GM12892 (cell line): ENCODE data around the gene IL21R.

Source experiments
- DNase-seq: peaks from one replicate; pipeline ENCODE4 v3.0.0; 2011; ENCODE audit not compliant: insufficient read length
- FAIRE-seq: peaks from 2 replicates; lab custom pipeline; 2011; peaks lifted over from hg19 to GRCh38; lab: Jason Lieb, UNC
- POLR2A ChIP-seq: IDR thresholded peaks from 2 replicates; pipeline ENCODE4 v1.6.1; 2011; ENCODE audit warnings: low read depth, low read length, control low read depth
- POLR2AphosphoS5 ChIP-seq: IDR thresholded peaks from 2 replicates; pipeline ENCODE4 v1.6.1; 2011; ENCODE audit warnings: low read depth, low read length, control low read depth
- TAF1 ChIP-seq: IDR thresholded peaks from 2 replicates; pipeline ENCODE4 v1.6.1; 2011; ENCODE audit warnings: low read depth, mild to moderate bottlenecking, control low read depth, low read length, borderline replicate concordance

IL21R gene

GRCh38 chr16:27470567-27471431, 68.8 kb downstream of the IL21R start:
- FAIRE-seq (no peak), DNase-seq (no peak)
- TF ChIP-seq POLR2A (no peak), POLR2AphosphoS5 (no peak), TAF1 (no peak)

- TF ChIP-seq TAF1 (no peak), POLR2AphosphoS5 (no peak), POLR2A (no peak)
- FAIRE-seq (no peak), DNase-seq (no peak)
Observed at GRCh38 chr16:27471661-27472060, 69.7 kb downstream of the IL21R start.

- DNase-seq: no peak
- no peak for TF ChIP-seq POLR2A
- no peak for TF ChIP-seq POLR2AphosphoS5
- no peak for TF ChIP-seq TAF1
- no peak for FAIRE-seq
Observed at GRCh38 chr16:27472091-27473020, 70.4 kb downstream of the IL21R start.

GRCh38 chr16:27473101-27473900, 71.3 kb downstream of the IL21R start:
- DNase-seq: no peak
- no peak for FAIRE-seq
- TF ChIP-seq TAF1 (no peak), POLR2AphosphoS5 (no peak), POLR2A (no peak)

- DNase-seq: no peak
- FAIRE-seq: no peak
- TF ChIP-seq POLR2A: no peak
- no peak for TF ChIP-seq POLR2AphosphoS5
- no peak for TF ChIP-seq TAF1
Observed at GRCh38 chr16:27474041-27474440, 72.1 kb downstream of the IL21R start.

- DNase-seq (no peak), FAIRE-seq (no peak)
- TF ChIP-seq POLR2A (no peak), POLR2AphosphoS5 (no peak), TAF1 (no peak)
Observed at GRCh38 chr16:27474921-27475320, 72.9 kb downstream of the IL21R start.

- FAIRE-seq (no peak), DNase-seq (no peak)
- TF ChIP-seq POLR2A (no peak), POLR2AphosphoS5 (no peak), TAF1 (no peak)
Observed at GRCh38 chr16:27475561-27475960, 73.6 kb downstream of the IL21R start.

GRCh38 chr16:27476240-27476639, 74.3 kb downstream of the IL21R start:
- TF ChIP-seq POLR2AphosphoS5 (no peak), POLR2A (no peak), TAF1 (no peak)
- DNase-seq: no peak
- no peak for FAIRE-seq

- FAIRE-seq (no peak), DNase-seq (no peak)
- TF ChIP-seq TAF1 (no peak), POLR2A (no peak), POLR2AphosphoS5 (no peak)
Observed at GRCh38 chr16:27480761-27481160, 78.8 kb downstream of the IL21R start.

GRCh38 chr16:27481282-27481934, 79.4 kb downstream of the IL21R start:
- no peak for TF ChIP-seq TAF1
- TF ChIP-seq POLR2A: no peak
- no peak for TF ChIP-seq POLR2AphosphoS5
- DNase-seq: no peak
- no peak for FAIRE-seq
